HG03095 (cell line): ENCODE results near the gene PCDHGA6.

ENCODE experiments used
- ATAC-seq: cut with Tn5 transposase; IDR thresholded peaks from one replicate; pipeline ENCODE4 v1.9.1; 2021; ENCODE audit warnings: moderate library complexity; ENCODE audit not compliant: unreplicated experiment

Gene PCDHGA6

DNA sequence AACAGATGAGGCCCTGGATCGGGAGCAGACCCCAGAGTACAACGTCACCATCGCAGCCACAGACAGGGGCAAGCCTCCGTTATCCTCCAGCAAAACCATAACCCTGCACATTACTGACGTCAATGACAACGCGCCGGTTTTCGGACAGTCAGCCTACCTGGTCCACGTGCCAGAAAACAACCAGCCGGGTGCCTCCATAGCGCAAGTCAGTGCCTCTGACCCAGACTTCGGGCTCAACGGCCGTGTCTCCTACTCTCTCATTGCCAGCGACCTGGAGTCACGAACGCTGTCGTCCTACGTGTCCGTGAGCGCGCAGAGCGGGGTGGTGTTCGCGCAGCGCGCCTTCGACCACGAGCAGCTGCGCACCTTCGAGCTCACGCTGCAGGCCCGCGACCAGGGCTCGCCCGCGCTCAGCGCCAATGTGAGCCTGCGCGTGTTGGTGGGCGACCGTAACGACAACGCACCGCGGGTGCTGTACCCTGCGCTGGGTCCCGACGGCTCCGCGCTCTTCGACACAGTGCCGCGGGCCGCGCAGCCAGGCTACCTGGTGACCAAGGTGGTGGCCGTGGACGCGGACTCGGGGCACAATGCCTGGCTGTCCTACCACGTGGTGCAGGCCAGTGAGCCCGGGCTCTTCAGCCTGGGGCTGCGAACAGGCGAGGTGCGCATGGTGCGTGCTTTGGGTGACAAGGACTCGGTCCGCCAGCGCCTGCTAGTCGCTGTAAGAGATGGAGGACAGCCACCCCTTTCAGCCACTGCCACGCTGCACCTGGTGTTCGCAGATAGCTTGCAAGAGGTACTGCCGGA, 45.6 kb downstream of the PCDHGA6 start:
- no peak for ATAC-seq

GRCh38 chr5:141420855-141421488, 47.3 kb downstream of the PCDHGA6 start, which contains the start of gene PCDHGA11:
Gene PCDHGA11, plus strand, starts transcription at chr5:141421051. Its CDS starts 177 bp downstream, at chr5:141421228.
- no peak for ATAC-seq

GRCh38 chr5:141421489-141421855, 47.8 kb downstream of the PCDHGA6 start:
- no peak for ATAC-seq

- ATAC-seq = no peak
These were observed 49.1 kb downstream of the PCDHGA6 start for GRCh38 chr5:141422742-141423291.

DNA sequence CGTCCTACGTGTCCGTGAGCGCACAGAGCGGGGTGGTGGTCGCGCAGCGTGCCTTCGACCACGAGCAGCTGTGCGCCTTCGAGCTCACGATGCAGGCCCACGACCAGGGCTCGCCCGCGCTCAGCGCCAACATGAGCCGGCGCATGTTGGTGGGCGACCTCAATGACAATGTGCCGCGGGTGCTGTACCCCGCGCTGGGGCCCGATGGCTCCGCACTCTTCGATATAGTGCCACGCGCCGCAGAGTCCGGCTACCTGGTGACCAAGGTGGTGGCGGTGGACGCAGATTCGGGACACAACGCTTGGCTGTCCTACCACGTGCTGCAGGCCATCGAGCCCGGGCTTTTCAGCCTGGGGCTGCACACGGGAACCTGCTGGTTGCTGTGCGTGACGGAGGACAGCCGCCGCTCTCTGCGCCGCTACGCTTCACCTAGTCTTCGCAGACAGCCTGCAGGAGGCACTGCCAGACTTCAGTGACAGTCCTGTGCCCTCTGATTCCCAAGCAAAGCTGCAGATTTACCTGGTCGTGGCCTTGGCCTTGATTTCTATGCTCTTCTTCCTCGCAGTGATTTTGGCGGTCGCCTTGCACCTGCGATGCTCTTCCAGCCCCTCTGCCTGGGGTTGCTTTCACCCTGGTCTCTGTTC, 54.2 kb downstream of the PCDHGA6 start:
- ATAC-seq = no peak
